ENCODE results near the gene CDKN2B-AS1. TPM values are rescaled to one million over a fixed set of nuclear protein-coding genes. Genes with fewer than 3 reads are reported as not detected.

Gene CDKN2B-AS1
- total RNA-seq, 2 donors from 2014 or later, result 39.7 to 73.7 TPM

- Histone ChIP-seq H3K9ac (ENCODE audit: low read depth in 2 of 2, low read length in 2 of 2) (no peak overlapping the region), H3K9me3 (no peaks in the 10 kb centered on the region), H3K4me3 (no peak overlapping the region), H3K36me3 (no peaks in the 10 kb centered on the region), H3K4me1 (no peaks in the 10 kb centered on the region), H3K27me3 (no peaks in the 10 kb centered on the region), H3K27ac (no peak overlapping the region)
- intact Hi-C loops (cut with DNase I), result no loop called here
- DNase-seq, result no peak
- TF ChIP-seq CTCF (IDR thresholded peaks at IDR 0.05), result no peak
Measured at GRCh38 chr9:22079873-22080341, 85.3 kb downstream of the CDKN2B-AS1 start.

DNA sequence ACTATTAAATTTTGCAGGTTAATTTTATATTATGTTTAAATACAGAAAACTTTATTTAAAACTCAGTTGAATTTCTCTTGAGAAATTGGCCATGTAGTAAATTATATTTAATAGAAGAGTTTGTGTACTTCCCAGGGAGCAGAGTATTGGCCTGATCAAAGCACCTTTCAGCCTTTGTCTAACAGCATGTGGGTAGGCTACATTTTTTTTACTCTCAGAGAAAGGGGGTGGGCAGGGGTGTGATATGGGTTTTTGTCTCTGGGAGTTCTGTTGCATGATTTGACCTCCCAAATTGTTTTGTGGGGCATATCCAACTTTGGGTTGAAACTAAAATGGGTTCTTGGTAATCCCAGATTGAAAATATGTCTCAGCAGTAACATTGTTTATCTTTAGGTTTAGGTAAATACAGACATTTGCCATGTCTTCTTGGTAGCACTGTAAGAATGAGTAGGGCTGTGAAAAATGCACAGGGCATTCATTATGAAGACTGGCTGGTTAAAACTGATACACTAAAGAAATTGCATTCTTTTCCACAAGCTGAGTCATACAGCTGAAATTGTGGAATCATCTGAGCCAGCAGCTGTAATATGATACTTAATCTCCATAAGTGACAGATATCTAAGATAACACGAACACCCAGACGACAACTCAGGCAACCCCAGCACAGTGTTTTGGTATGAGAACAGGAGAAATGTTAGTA, 89.9 kb downstream of the CDKN2B-AS1 start:
- H3K36me3 ChIP-seq, result no peaks in the 10 kb centered on the region
- H3K27ac ChIP-seq, result peak overlapping the region; percentile 53
- H3K4me1 ChIP-seq, result no peaks in the 10 kb centered on the region
- H3K27me3 ChIP-seq, result no peaks in the 10 kb centered on the region
- intact Hi-C loops (cut with DNase I), result no loop called here
- H3K9me3 ChIP-seq, result no peaks in the 10 kb centered on the region
- TF ChIP-seq CTCF (IDR thresholded peaks at IDR 0.05), result no peak
- no peak overlapping the region for H3K9ac ChIP-seq (ENCODE audit: low read depth in 2 of 2, low read length in 2 of 2)
- no peak overlapping the region for H3K4me3 ChIP-seq
- no peak for DNase-seq

GRCh38 chr9:22088053-22088716, 93.6 kb downstream of the CDKN2B-AS1 start:
- Histone ChIP-seq H3K9ac (ENCODE audit: low read depth in 2 of 2, low read length in 2 of 2) (peak overlapping the region in 1 of 2 donors; percentile 23), H3K36me3 (no peaks in the 10 kb centered on the region), H3K9me3 (no peaks in the 10 kb centered on the region), H3K4me1 (no peaks in the 10 kb centered on the region), H3K27ac (peak overlapping the region; percentile 74), H3K27me3 (no peaks in the 10 kb centered on the region), H3K4me3 (no peak overlapping the region)
- intact Hi-C loops (cut with DNase I), result no loop called here
- DNase-seq, result no peak
- no peak for TF ChIP-seq CTCF (IDR thresholded peaks at IDR 0.05)

DNA sequence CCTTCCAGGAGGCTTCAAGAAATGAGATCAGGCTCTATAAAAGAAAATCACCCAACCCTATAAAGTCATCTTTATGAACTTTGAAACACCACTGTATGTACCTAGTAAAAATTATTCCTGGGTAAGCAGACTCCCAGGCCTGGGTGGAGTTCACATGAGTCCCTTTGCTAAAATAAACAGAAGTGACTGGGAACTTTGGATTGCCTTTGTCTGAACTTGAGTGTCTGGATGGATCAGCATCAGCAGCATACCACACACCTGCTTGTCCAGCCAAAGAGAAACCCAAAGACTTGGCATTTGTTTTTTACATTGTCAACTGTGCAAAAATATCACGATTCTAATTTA, 94.1 kb downstream of the CDKN2B-AS1 start:
- peak overlapping the region; percentile 74 for H3K27ac ChIP-seq
- no peaks in the 10 kb centered on the region for H3K36me3 ChIP-seq
- no peaks in the 10 kb centered on the region for H3K27me3 ChIP-seq
- no peaks in the 10 kb centered on the region for H3K4me1 ChIP-seq
- no peak overlapping the region for H3K4me3 ChIP-seq
- H3K9me3 ChIP-seq, result no peaks in the 10 kb centered on the region
- TF ChIP-seq CTCF (IDR thresholded peaks at IDR 0.05), result no peak
- H3K9ac ChIP-seq (ENCODE audit: low read depth in 2 of 2, low read length in 2 of 2), result peak overlapping the region in 1 of 2 donors; percentile 23
- peak; percentile 72 for DNase-seq
- intact Hi-C loops (cut with DNase I), result no loop called here

DNA sequence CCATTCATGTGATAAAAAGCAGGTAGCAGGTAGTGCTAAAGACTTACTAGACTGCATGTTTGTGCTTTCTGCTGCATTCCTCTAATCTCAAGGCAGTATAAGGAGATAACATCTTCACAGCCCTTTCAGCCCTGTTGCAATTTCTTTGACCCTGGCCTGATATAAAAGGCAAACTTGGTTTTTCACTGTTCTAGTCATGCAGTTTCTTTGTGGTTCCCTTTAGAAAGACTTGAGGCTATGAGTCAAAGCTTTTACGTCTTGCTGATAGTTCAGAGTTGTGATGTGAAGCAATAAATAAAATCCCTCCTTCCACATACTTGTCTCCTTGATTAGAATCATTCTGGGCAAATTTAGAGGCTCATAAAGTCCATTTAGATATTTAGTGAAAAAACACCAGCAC, 103.1 kb downstream of the CDKN2B-AS1 start:
- no peak for TF ChIP-seq CTCF (IDR thresholded peaks at IDR 0.05)
- DNase-seq, result no peak
- Histone ChIP-seq H3K27ac (peak overlapping the region; percentile 19), H3K9ac (ENCODE audit: low read depth in 2 of 2, low read length in 2 of 2) (peak overlapping the region in 1 of 2 donors; percentile 59), H3K9me3 (no peaks in the 10 kb centered on the region), H3K27me3 (no peaks in the 10 kb centered on the region), H3K36me3 (no peaks in the 10 kb centered on the region), H3K4me1 (no peaks in the 10 kb centered on the region), H3K4me3 (no peak overlapping the region)
- intact Hi-C loops (cut with DNase I), result no loop called here

Data from colonic mucosa (tissue), 4 donors.